Epidermal melanocyte (primary cell): Measurements from ENCODE around the gene TNNT1.
A peak's percentile ranks its signal among the peaks of the same experiment; 100 is the strongest.

Source experiments
- DNase-seq: peaks from one replicate; pipeline ENCODE4 v3.0.0; 2011; ENCODE audit warnings: low spot score; ENCODE audit not compliant: insufficient read length

TNNT1 gene

GRCh38 chr19:55141696-55142095 lies 7.3 kb downstream of the TNNT1 start:
- DNase-seq, result no peak

- no peak for DNase-seq
Observed at GRCh38 chr19:55137915-55138314, 11.1 kb downstream of the TNNT1 start.

GRCh38 chr19:55136399-55137102 lies 12.5 kb downstream of the TNNT1 start:
- DNase-seq, result no peak

- DNase-seq, result no peak
Observed at GRCh38 chr19:55134736-55135135, 14.3 kb downstream of the TNNT1 start.

- no peak for DNase-seq
Observed at GRCh38 chr19:55133639-55134444, 15.2 kb downstream of the TNNT1 start.

- DNase-seq, result no peak
Observed at GRCh38 chr19:55132453-55133129, 16.4 kb downstream of the TNNT1 start.

- DNase-seq, result no peak
Observed at GRCh38 chr19:55131421-55131820, 17.6 kb downstream of the TNNT1 start.

- no peak for DNase-seq
Observed at GRCh38 chr19:55119053-55119452, 30.0 kb downstream of the TNNT1 start.

- DNase-seq, result no peak
Observed at GRCh38 chr19:55118401-55118991, 30.5 kb downstream of the TNNT1 start.

- peak; percentile 99 for DNase-seq
Observed at GRCh38 chr19:55117663-55118391, 31.2 kb downstream of the TNNT1 start.

- DNase-seq, result no peak
Observed at GRCh38 chr19:55116859-55117662, 31.9 kb downstream of the TNNT1 start, which contains the start of gene PPP1R12C. TSS of gene PPP1R12C (minus strand) at chr19:55117637. CDS start at chr19:55117543, 94 bp downstream.

- peak; percentile 75 for DNase-seq
Observed at GRCh38 chr19:55116232-55116858, 32.7 kb downstream of the TNNT1 start.

- DNase-seq, result peak; percentile 13
Observed at GRCh38 chr19:55115446-55116065, 33.5 kb downstream of the TNNT1 start.

GRCh38 chr19:55114566-55115145 lies 34.4 kb downstream of the TNNT1 start:
- no peak for DNase-seq

GRCh38 chr19:55113570-55114039 lies 35.4 kb downstream of the TNNT1 start:
- peak; percentile 75 for DNase-seq

GRCh38 chr19:55112777-55113569 lies 36.0 kb downstream of the TNNT1 start:
- DNase-seq, result no peak

GRCh38 chr19:55112246-55112776 lies 36.7 kb downstream of the TNNT1 start:
- no peak for DNase-seq
